ENCODE measurements around the gene TSC22D1. TPM values are rescaled to one million over a fixed set of nuclear protein-coding genes. Genes with fewer than 3 reads are reported as not detected.

Gene TSC22D1
- total and polyA plus RNA-seq, 7 donors, result 34.5 to 203 (median 121) TPM

DNA sequence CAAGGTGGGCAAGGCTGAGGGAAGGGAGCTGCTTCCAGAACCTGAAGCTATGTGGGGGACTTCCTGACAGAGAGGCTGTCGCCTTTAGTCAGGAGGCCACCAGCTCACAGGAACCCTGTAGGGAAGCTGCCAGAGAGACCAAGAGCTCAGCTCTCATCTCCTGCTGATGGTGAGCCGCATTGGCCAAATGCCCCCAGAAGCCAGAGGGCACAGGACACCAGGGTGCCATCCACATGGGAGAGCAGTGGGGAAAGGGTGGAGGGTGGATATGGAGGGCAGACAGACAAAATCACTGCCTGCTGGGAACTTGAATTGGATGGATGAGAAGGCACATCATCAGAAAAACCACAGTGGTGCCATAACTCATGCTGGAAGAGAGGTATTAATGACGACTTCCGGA is 166.5 kb downstream of the TSC22D1 start:
- Histone ChIP-seq H3K4me1 (no peaks in the 10 kb centered on the region), H3K9me3 (no peaks in the 10 kb centered on the region), H3K27me3 (ENCODE audit: insufficient read depth in 3 of 3, low read length in 2 of 3) (no peaks in the 10 kb centered on the region), H3K4me3 (no peak overlapping the region), H3K36me3 (ENCODE audit: insufficient read depth in 1 of 2, low read depth in 1 of 2) (no peaks in the 10 kb centered on the region), H3K27ac (no peak overlapping the region)
- ATAC-seq (no peak), DNase-seq (no peak)
- intact Hi-C loops (cut with DNase I), result no loop called here
- TF ChIP-seq CTCF (IDR thresholded peaks at IDR 0.05), result no peak
- WGBS, 3 donors, result 81 to 88% (median 87%) methylated on average over 4 of the region's 4 CpGs

DNA sequence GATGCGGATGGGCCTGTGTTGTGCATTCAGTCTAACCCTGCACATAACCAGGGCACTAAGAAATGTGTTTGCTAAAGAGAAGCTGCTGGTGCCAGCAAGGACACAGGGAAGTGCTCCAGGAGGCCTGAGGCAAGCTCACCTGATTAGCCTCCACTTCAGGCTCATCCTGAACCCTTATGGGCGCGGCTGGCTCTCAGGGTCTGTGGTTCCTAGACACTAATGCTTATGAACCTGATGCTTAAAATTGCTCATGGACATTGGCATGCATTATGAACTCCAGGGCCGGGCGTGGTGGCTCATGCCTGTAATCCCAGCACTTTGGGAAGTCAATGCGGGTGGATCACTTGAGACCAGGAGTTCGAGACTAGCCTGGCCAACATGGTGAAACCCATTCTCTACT is 168.2 kb downstream of the TSC22D1 start:
- H3K27me3 ChIP-seq (ENCODE audit: insufficient read depth in 3 of 3, low read length in 2 of 3), result no peaks in the 10 kb centered on the region
- no peak for DNase-seq
- no peaks in the 10 kb centered on the region for H3K9me3 ChIP-seq
- no peak for TF ChIP-seq CTCF (IDR thresholded peaks at IDR 0.05)
- ATAC-seq, result no peak
- H3K27ac ChIP-seq, result no peak overlapping the region
- no peaks in the 10 kb centered on the region for H3K36me3 ChIP-seq (ENCODE audit: insufficient read depth in 1 of 2, low read depth in 1 of 2)
- no peaks in the 10 kb centered on the region for H3K4me1 ChIP-seq
- 95 to 97% (median 96%) methylated on average over 7 of the region's 7 CpGs for WGBS, 3 donors
- no peak overlapping the region for H3K4me3 ChIP-seq
- intact Hi-C loops (cut with DNase I), result no loop called here

- Histone ChIP-seq H3K27me3 (ENCODE audit: insufficient read depth in 3 of 3, low read length in 2 of 3) (no peaks in the 10 kb centered on the region), H3K4me1 (no peaks in the 10 kb centered on the region), H3K36me3 (ENCODE audit: insufficient read depth in 1 of 2, low read depth in 1 of 2) (no peaks in the 10 kb centered on the region), H3K27ac (no peak overlapping the region), H3K9me3 (no peaks in the 10 kb centered on the region), H3K4me3 (no peak overlapping the region)
- 85 to 99% (median 95%) methylated on average over 3 of the region's 3 CpGs for WGBS, 3 donors
- DNase-seq (no peak), ATAC-seq (no peak)
- no peak for TF ChIP-seq CTCF (IDR thresholded peaks at IDR 0.05)
- intact Hi-C loops (cut with DNase I), result no loop called here
These were observed 168.8 kb downstream of the TSC22D1 start for GRCh38 chr13:44407379-44407778.

DNA sequence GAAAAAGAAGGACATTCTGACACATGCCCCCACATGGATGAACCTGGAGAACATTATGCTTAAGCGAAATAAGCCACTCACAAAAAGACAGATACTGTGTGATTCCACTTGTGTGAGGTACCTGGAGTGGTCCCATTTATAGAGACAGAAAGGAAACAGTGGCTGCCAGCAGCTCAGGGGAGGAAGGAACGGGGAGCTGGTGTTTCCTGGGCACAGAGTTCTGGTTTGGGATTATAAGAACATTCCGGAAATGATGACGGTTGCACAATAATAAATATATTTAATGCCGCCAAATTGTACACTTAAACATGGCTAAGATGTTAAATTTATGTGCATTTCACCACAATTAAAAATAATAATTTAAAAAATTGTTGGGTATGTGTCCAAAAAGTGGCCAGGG is 169.5 kb downstream of the TSC22D1 start:
- WGBS, 3 donors, result 72 to 82% (median 78%) methylated on average over 5 of the region's 5 CpGs
- H3K9me3 ChIP-seq, result no peaks in the 10 kb centered on the region
- no peak overlapping the region for H3K27ac ChIP-seq
- no peak for TF ChIP-seq CTCF (IDR thresholded peaks at IDR 0.05)
- ATAC-seq, result no peak
- H3K4me1 ChIP-seq, result no peaks in the 10 kb centered on the region
- no peaks in the 10 kb centered on the region for H3K27me3 ChIP-seq (ENCODE audit: insufficient read depth in 3 of 3, low read length in 2 of 3)
- H3K36me3 ChIP-seq (ENCODE audit: insufficient read depth in 1 of 2, low read depth in 1 of 2), result no peaks in the 10 kb centered on the region
- intact Hi-C loops (cut with DNase I), result no loop called here
- no peak for DNase-seq
- no peak overlapping the region for H3K4me3 ChIP-seq

Measured in psoas muscle (tissue), 8 donors.